ENCODE results near the gene DAD1. TPM values are rescaled to one million over a fixed set of nuclear protein-coding genes. Genes with fewer than 3 reads are reported as not detected.

The DAD1 gene
- total RNA-seq, 1 donor from 2014 or later = 122 TPM

DNA sequence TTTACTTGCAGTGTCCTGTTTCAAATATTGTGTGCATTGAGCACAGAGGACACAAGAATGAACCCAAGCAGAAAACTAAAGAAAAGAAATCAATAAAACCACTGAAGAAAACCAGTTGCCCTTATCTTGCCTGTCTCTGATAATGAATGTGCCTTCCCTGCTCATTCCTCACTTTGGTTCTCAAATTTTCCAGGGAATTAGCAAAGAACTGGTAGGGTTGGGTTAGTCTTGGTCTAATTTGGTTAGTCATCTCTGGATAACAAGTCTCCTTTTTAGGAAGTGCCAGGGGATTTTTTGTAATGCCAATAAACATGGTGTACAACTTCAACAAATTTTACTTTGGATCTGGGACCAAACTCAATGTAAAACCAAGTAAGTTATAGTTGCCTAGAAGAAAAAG is 65.7 kb downstream of the DAD1 start:
- H3K36me3 Mint-ChIP-seq (ENCODE audit: unreplicated experiment) = no peaks in the 10 kb centered on the region
- no peaks in the 10 kb centered on the region for H3K4me1 Mint-ChIP-seq (ENCODE audit: low read depth, unreplicated experiment)
- H3K27me3 Mint-ChIP-seq (ENCODE audit: unreplicated experiment) = no peaks in the 10 kb centered on the region
- H3K27ac Mint-ChIP-seq (ENCODE audit: unreplicated experiment) = no peak overlapping the region
- no peak overlapping the region for H3K4me3 Mint-ChIP-seq (ENCODE audit: unreplicated experiment)
- DNase-seq = no peak
- H3K9me3 Mint-ChIP-seq (ENCODE audit: unreplicated experiment) = no peaks in the 10 kb centered on the region
- TF ChIP-seq, protein P1, sequence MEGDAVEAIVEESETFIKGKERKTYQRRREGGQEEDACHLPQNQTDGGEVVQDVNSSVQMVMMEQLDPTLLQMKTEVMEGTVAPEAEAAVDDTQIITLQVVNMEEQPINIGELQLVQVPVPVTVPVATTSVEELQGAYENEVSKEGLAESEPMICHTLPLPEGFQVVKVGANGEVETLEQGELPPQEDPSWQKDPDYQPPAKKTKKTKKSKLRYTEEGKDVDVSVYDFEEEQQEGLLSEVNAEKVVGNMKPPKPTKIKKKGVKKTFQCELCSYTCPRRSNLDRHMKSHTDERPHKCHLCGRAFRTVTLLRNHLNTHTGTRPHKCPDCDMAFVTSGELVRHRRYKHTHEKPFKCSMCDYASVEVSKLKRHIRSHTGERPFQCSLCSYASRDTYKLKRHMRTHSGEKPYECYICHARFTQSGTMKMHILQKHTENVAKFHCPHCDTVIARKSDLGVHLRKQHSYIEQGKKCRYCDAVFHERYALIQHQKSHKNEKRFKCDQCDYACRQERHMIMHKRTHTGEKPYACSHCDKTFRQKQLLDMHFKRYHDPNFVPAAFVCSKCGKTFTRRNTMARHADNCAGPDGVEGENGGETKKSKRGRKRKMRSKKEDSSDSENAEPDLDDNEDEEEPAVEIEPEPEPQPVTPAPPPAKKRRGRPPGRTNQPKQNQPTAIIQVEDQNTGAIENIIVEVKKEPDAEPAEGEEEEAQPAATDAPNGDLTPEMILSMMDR (IDR thresholded peaks at IDR 0.05; ENCODE audit: partially characterized antibody, unreplicated experiment) = no peak

DNA sequence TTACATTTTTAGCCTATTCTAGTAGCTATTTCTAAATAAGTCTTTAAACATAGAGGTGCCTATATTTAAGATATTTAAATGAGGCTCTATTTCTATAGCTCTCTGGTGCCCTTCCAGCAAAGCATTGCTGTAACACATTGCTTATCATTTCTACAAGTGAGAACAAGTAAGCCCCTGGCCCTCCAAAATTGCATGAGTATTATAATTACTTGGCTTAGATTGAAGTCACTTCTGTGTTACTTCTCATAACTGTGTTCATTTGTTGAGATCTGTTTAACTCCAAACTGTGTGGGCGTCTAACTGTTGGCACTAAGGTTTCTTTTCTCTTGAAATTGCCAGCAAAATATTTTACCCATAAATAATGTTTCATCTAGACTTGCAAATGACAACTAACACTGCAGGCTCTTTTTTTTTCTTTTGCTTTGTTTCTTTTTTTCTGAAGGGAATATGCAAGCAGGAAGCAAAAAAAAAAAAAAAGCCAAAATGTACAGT is 66.5 kb downstream of the DAD1 start:
- H3K4me3 Mint-ChIP-seq (ENCODE audit: unreplicated experiment) = no peak overlapping the region
- H3K4me1 Mint-ChIP-seq (ENCODE audit: low read depth, unreplicated experiment) = no peaks in the 10 kb centered on the region
- DNase-seq = no peak
- no peak overlapping the region for H3K27ac Mint-ChIP-seq (ENCODE audit: unreplicated experiment)
- H3K36me3 Mint-ChIP-seq (ENCODE audit: unreplicated experiment) = no peaks in the 10 kb centered on the region
- TF ChIP-seq, protein P1 (IDR thresholded peaks at IDR 0.05; ENCODE audit: partially characterized antibody, unreplicated experiment) = no peak
- no peaks in the 10 kb centered on the region for H3K27me3 Mint-ChIP-seq (ENCODE audit: unreplicated experiment)
- no peaks in the 10 kb centered on the region for H3K9me3 Mint-ChIP-seq (ENCODE audit: unreplicated experiment)

DNA sequence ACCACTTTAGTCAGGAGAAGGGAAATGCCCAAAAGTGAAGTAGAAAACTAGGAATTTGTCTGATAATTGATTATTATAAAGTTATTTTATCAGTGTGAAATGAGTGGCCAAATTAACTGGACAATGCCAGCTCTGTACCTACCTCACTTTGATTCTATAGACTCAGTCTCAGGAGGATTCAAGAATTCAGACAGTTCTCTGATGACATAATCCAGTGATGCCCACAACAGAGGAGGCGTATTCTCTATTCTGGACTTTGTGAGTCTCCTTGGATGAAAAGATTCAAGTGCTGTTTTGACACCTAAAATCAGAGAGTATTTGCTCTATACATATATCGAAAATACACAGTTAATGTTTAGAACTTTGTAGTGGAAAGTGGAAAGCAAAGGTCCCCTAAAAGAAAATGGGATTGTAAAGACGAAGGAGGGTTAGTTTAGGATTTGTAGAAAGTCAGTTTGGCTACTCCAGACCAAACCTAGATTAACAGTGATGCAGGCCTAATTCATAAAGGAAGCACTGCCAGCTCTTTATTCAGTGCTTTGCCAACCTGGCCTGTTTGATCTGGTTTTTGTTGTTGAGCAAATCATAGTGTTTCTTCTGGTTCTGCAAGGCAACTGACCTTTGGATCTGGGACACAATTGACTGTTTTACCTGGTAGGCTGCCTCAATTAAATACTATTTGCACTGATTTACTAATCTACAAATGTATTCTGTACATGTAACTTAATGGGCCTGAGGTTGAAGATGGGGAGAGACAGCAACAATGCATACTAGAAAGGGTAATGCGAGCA is 67.4 kb downstream of the DAD1 start:
- TF ChIP-seq, protein P1 (IDR thresholded peaks at IDR 0.05; ENCODE audit: partially characterized antibody, unreplicated experiment) = no peak
- Mint-ChIP-seq H3K27ac (ENCODE audit: unreplicated experiment) (no peak overlapping the region), H3K4me3 (ENCODE audit: unreplicated experiment) (no peak overlapping the region), H3K4me1 (ENCODE audit: low read depth, unreplicated experiment) (no peaks in the 10 kb centered on the region), H3K9me3 (ENCODE audit: unreplicated experiment) (no peaks in the 10 kb centered on the region), H3K36me3 (ENCODE audit: unreplicated experiment) (no peaks in the 10 kb centered on the region), H3K27me3 (ENCODE audit: unreplicated experiment) (no peaks in the 10 kb centered on the region)
- no peak for DNase-seq

DNA sequence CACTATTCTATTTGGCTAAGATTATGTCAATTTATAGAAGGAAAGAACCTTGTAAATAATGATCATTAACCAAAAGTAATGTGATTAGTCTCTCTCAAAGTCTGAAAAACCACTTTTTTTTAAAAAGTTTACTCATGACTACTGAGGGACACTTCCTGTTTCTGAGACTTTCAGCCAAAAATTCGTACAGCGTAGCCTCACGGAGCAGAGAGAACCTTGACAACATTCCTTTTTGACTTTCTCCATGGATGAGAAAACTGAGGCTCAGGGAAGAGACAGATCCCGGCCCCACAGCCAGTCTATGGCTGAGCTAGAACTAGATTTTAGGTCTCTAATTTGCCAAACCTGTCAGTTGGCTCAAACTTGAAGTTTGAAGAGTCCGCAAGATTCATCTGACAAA is 68.2 kb downstream of the DAD1 start:
- no peak overlapping the region for H3K27ac Mint-ChIP-seq (ENCODE audit: unreplicated experiment)
- H3K4me1 Mint-ChIP-seq (ENCODE audit: low read depth, unreplicated experiment) = no peaks in the 10 kb centered on the region
- H3K9me3 Mint-ChIP-seq (ENCODE audit: unreplicated experiment) = no peaks in the 10 kb centered on the region
- TF ChIP-seq, protein P1 (IDR thresholded peaks at IDR 0.05; ENCODE audit: partially characterized antibody, unreplicated experiment) = no peak
- no peak for DNase-seq
- H3K27me3 Mint-ChIP-seq (ENCODE audit: unreplicated experiment) = no peaks in the 10 kb centered on the region
- H3K4me3 Mint-ChIP-seq (ENCODE audit: unreplicated experiment) = no peak overlapping the region
- no peaks in the 10 kb centered on the region for H3K36me3 Mint-ChIP-seq (ENCODE audit: unreplicated experiment)

Measured in glutamatergic neuron (in vitro differentiated cells).